ENCODE data around the gene KRT74. TPM values are rescaled to one million over a fixed set of nuclear protein-coding genes. Genes with fewer than 3 reads are reported as not detected.

The KRT74 gene
- polyA plus RNA-seq, 2 of the 4 experiments (the other 2 are of a cell fraction) = not detected

DNA sequence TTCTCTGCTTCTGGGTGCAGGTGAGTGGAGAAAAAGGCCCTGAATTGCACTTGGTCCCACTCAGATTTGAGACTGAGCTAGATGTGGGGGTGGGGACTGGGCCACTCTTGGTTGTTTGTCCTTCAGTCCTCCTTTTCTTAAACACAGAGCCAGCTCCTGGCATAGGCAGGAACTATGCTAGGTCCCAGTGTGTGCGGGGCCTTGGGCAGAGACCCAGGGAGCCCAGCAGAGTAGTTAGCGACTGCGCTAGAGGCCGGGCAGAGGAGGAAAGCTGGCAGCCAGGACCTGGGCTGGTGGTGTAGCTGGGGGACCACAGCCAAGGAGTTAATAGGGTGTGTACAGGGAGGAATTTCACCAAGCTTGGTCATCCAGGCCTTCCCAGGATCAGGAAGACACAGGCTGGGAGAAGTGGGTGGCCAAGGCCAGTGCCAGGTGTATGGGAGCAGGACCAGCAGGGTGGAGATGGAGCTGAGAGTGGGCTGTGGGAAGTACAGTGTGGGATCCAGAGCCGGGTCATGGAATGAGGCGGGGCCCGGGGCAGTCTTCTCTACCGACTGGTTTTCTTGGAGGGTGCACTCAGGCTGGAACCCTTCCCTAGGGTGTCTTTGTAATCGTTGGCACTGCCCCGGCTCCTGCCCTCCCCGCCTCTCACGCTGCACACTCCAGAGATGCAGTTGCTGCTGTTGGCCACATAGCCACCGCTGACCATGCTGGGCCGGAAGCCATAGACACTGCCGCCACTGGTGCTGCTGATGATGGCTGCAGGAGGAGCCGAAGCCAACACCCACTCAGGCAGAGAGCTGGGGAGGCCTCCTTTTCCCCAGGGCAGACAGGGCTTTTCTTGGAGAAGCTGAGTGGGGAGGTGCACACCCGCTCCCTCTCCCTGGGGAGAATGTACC is 29.4 kb downstream of the KRT74 start:
- ChIA-PET CTCF (interaction anchor here (0.7 to 2.6 kb wide), 5 partner anchors 9 to 336 kb away, joined by 3 to 10 read pairs (median 5); no protein-coding TSS in a partner anchor), POLR2A (no interaction called here)
- Histone ChIP-seq H3K27ac (no peak overlapping the region), H3K4me3 (no peak overlapping the region), H3K4me2 (no peak overlapping the region), H3K9me3 (no peaks in the 10 kb centered on the region), H3K4me1 (peaks cover 12% of the 10 kb centered on the region)
- FAIRE-seq = no peak
- ATAC-seq = peak in 1 of 2 experiments; percentile 68; a peak in 3 of 6 replicates
- peak; percentile 18 to 21 for DNase-seq (ENCODE audit: low read depth in 1 of 2, low spot score in 1 of 2)
- TF ChIP-seq RNF2 (IDR thresholded peaks at IDR 0.05; ENCODE audit: borderline replicate concordance, low read depth) (no peak), JUNB (IDR thresholded peaks at IDR 0.05) (no peak), SMC3 (IDR thresholded peaks at IDR 0.05) (no peak), KDM5A (IDR thresholded peaks at IDR 0.05) (no peak), CHD4 (IDR thresholded peaks at IDR 0.05; ENCODE audit: borderline replicate concordance) (no peak), CHD2 (IDR thresholded peaks at IDR 0.05; ENCODE audit: low read length, partially characterized antibody) (no peak), NFE2L2 (conservative IDR thresholded peaks at IDR 0.05; ENCODE audit: low read length) (no peak), NR3C1 (IDR thresholded peaks at IDR 0.05) (no peak), NPAS2 (CRISPR knock-in tag; IDR thresholded peaks at IDR 0.05; ENCODE audit: borderline replicate concordance) (no peak)
- TF ChIP-seq, protein P1, sequence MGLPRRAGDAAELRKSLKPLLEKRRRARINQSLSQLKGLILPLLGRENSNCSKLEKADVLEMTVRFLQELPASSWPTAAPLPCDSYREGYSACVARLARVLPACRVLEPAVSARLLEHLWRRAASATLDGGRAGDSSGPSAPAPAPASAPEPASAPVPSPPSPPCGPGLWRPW (IDR thresholded peaks at IDR 0.05) = no peak
- TF ChIP-seq, protein P2, sequence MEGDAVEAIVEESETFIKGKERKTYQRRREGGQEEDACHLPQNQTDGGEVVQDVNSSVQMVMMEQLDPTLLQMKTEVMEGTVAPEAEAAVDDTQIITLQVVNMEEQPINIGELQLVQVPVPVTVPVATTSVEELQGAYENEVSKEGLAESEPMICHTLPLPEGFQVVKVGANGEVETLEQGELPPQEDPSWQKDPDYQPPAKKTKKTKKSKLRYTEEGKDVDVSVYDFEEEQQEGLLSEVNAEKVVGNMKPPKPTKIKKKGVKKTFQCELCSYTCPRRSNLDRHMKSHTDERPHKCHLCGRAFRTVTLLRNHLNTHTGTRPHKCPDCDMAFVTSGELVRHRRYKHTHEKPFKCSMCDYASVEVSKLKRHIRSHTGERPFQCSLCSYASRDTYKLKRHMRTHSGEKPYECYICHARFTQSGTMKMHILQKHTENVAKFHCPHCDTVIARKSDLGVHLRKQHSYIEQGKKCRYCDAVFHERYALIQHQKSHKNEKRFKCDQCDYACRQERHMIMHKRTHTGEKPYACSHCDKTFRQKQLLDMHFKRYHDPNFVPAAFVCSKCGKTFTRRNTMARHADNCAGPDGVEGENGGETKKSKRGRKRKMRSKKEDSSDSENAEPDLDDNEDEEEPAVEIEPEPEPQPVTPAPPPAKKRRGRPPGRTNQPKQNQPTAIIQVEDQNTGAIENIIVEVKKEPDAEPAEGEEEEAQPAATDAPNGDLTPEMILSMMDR (IDR thresholded peaks at IDR 0.05) = no peak
- WGBS (ENCODE audit: missing lambda C conversion rate) = 84% methylated on average over 14 of the region's 17 CpGs

DNA sequence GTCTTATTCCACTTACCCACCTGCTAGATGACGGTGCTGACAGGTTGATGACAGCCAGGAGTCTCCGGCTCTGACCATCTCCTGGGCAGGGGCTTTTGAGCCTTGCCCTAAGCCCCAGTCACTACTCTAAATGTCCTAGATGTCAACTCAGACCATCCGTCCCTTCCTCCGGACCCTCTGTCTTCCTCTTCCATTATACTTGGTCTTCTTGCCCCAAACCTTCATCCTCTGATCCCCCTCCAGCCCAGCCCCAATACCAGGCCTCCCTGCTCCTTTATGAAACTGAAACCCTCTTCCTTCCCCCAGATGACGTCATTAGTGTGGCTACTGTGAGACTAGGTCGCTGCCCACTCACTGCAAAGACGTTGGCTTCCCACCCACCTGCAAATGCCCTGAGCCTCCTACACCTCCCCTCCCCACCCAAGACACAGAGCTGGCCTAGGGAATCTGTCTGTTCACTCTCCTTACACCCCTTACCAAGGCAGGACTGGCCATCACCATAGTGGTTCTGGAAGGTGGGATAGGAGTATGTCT is 30.8 kb downstream of the KRT74 start:
- Histone ChIP-seq H3K9me3 (no peaks in the 10 kb centered on the region), H3K4me3 (no peak overlapping the region), H3K27ac (no peak overlapping the region), H3K4me2 (no peak overlapping the region), H3K4me1 (peaks cover 23% of the 10 kb centered on the region)
- ATAC-seq = no peak
- ChIA-PET POLR2A (no interaction called here), CTCF (interaction anchor here (2.0 kb wide), 1 partner anchor 40 kb away, joined by 5 read pairs; no protein-coding TSS in a partner anchor)
- TF ChIP-seq NFE2L2 (conservative IDR thresholded peaks at IDR 0.05; ENCODE audit: low read length) = no peak
- no peak for TF ChIP-seq JUN (IDR thresholded peaks at IDR 0.05)
- TF ChIP-seq, protein P3, sequence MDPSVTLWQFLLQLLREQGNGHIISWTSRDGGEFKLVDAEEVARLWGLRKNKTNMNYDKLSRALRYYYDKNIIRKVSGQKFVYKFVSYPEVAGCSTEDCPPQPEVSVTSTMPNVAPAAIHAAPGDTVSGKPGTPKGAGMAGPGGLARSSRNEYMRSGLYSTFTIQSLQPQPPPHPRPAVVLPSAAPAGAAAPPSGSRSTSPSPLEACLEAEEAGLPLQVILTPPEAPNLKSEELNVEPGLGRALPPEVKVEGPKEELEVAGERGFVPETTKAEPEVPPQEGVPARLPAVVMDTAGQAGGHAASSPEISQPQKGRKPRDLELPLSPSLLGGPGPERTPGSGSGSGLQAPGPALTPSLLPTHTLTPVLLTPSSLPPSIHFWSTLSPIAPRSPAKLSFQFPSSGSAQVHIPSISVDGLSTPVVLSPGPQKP (IDR thresholded peaks at IDR 0.05; ENCODE audit: low read depth, low read length) = no peak
- TF ChIP-seq HOXB5 (CRISPR knock-in tag; IDR thresholded peaks at IDR 0.05) = no peak
- no peak for TF ChIP-seq NR3C1 (IDR thresholded peaks at IDR 0.05)
- no peak for TF ChIP-seq CBX2 (IDR thresholded peaks at IDR 0.05; ENCODE audit: borderline replicate concordance, low read depth)
- TF ChIP-seq TFCP2L1 (CRISPR knock-in tag; IDR thresholded peaks at IDR 0.05) = no peak
- TF ChIP-seq, protein P4, sequence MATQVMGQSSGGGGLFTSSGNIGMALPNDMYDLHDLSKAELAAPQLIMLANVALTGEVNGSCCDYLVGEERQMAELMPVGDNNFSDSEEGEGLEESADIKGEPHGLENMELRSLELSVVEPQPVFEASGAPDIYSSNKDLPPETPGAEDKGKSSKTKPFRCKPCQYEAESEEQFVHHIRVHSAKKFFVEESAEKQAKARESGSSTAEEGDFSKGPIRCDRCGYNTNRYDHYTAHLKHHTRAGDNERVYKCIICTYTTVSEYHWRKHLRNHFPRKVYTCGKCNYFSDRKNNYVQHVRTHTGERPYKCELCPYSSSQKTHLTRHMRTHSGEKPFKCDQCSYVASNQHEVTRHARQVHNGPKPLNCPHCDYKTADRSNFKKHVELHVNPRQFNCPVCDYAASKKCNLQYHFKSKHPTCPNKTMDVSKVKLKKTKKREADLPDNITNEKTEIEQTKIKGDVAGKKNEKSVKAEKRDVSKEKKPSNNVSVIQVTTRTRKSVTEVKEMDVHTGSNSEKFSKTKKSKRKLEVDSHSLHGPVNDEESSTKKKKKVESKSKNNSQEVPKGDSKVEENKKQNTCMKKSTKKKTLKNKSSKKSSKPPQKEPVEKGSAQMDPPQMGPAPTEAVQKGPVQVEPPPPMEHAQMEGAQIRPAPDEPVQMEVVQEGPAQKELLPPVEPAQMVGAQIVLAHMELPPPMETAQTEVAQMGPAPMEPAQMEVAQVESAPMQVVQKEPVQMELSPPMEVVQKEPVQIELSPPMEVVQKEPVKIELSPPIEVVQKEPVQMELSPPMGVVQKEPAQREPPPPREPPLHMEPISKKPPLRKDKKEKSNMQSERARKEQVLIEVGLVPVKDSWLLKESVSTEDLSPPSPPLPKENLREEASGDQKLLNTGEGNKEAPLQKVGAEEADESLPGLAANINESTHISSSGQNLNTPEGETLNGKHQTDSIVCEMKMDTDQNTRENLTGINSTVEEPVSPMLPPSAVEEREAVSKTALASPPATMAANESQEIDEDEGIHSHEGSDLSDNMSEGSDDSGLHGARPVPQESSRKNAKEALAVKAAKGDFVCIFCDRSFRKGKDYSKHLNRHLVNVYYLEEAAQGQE (IDR thresholded peaks at IDR 0.05) = no peak
- no peak for TF ChIP-seq SREBF2 (IDR thresholded peaks at IDR 0.05)
- no peak for TF ChIP-seq FOSL2 (IDR thresholded peaks at IDR 0.05)
- no peak for TF ChIP-seq FOSL2 (CRISPR knock-in tag; IDR thresholded peaks at IDR 0.05)
- TF ChIP-seq EHMT2 (IDR thresholded peaks at IDR 0.05; ENCODE audit: low read depth) = no peak
- TF ChIP-seq, protein P5, sequence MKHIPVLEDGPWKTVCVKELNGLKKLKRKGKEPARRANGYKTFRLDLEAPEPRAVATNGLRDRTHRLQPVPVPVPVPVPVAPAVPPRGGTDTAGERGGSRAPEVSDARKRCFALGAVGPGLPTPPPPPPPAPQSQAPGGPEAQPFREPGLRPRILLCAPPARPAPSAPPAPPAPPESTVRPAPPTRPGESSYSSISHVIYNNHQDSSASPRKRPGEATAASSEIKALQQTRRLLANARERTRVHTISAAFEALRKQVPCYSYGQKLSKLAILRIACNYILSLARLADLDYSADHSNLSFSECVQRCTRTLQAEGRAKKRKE (CRISPR knock-in tag; IDR thresholded peaks at IDR 0.05; ENCODE audit: low read depth) = no peak
- TF ChIP-seq POLR2AphosphoS2 (conservative IDR thresholded peaks at IDR 0.05; ENCODE audit: low read length) = no peak
- no peak for TF ChIP-seq GATA3 (IDR thresholded peaks at IDR 0.05; ENCODE audit: borderline replicate concordance)
- TF ChIP-seq KDM1A (IDR thresholded peaks at IDR 0.05; ENCODE audit: low read depth) = no peak
- TF ChIP-seq PHF8 (IDR thresholded peaks at IDR 0.05; ENCODE audit: borderline replicate concordance, low read depth) = no peak
- no peak for FAIRE-seq
- DNase-seq (ENCODE audit: low read depth in 1 of 2, low spot score in 1 of 2) = no peak
- 65% methylated on average over 7 of the region's 7 CpGs for WGBS (ENCODE audit: missing lambda C conversion rate)

All from A549 (cell line).